HCT116 (cell line): ENCODE data around the gene FIZ1.

ENCODE experiments used
- EZH2phosphoT487 ChIP-seq: fragments of 200-600 bp; IDR thresholded peaks from 2 replicates; pipeline ENCODE4 v1.6.1; 2018; ENCODE audit warnings: antibody characterized with exemption, borderline replicate concordance
- FOSL1 ChIP-seq: IDR thresholded peaks from 2 replicates; pipeline ENCODE4 v1.6.1; 2012; ENCODE audit warnings: low read depth
- MAX ChIP-seq: IDR thresholded peaks from 2 replicates; pipeline ENCODE4 v1.6.1; 2012
- POLR2A ChIP-seq: IDR thresholded peaks from 2 replicates; pipeline ENCODE4 v1.7.0; 2011; ENCODE audit warnings: borderline replicate concordance; ENCODE audit not compliant: insufficient read depth, insufficient read length; ENCODE audit errors: extremely low read depth
- POLR2AphosphoS5 ChIP-seq: IDR thresholded peaks from 2 replicates; pipeline ENCODE4 v1.6.1; 2011; ENCODE audit warnings: mild to moderate bottlenecking, low read depth, low read length, moderate library complexity
- YY1 ChIP-seq: IDR thresholded peaks from 2 replicates; pipeline ENCODE4 v1.6.1; 2011; ENCODE audit warnings: low read length, low read depth, moderate library complexity, mild to moderate bottlenecking; ENCODE audit not compliant: insufficient replicate concordance; ENCODE audit errors: extremely low read depth
- TF ChIP-seq, protein P1 (sequence below), 3 experiments: fragments of 200-600 bp in 1 of 3; sonication (generic) in 1 of 3; IDR thresholded peaks in 2 of 3; conservative IDR thresholded peaks in 1 of 3; 2 replicates each; pipeline ENCODE4 v1.5.1; 2012 to 2017; ENCODE audit warnings: low read depth in 2 of 3, low read length in 2 of 3, antibody characterized with exemption in 1 of 3, borderline replicate concordance in 1 of 3, control low read depth in 1 of 3, mild to moderate bottlenecking in 1 of 3, mixed read lengths in 1 of 3, mixed run types in 1 of 3, moderate library complexity in 1 of 3; ENCODE audit not compliant: insufficient read depth in 1 of 3

DNA sequence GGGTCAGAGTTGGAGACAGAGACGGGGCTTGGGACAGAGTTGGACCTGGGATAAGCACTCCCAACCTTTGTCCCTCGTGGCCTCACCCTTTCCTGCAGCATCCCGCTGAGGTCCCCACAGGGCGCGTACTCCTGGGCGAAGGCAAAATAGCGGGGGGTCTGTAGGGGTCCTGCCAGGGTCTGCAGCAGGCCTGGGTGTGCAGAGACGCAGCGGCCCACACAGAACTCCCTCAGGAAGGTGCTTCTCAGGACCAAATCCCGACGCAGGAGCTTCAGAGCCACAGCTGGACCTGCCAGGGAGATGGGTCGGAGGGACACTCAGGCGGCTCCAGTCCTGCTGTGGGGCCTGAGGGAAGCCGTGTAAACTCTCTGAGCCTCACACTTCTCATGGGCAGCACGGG, 55.3 kb downstream of the FIZ1 start:
- TF ChIP-seq, protein P1, sequence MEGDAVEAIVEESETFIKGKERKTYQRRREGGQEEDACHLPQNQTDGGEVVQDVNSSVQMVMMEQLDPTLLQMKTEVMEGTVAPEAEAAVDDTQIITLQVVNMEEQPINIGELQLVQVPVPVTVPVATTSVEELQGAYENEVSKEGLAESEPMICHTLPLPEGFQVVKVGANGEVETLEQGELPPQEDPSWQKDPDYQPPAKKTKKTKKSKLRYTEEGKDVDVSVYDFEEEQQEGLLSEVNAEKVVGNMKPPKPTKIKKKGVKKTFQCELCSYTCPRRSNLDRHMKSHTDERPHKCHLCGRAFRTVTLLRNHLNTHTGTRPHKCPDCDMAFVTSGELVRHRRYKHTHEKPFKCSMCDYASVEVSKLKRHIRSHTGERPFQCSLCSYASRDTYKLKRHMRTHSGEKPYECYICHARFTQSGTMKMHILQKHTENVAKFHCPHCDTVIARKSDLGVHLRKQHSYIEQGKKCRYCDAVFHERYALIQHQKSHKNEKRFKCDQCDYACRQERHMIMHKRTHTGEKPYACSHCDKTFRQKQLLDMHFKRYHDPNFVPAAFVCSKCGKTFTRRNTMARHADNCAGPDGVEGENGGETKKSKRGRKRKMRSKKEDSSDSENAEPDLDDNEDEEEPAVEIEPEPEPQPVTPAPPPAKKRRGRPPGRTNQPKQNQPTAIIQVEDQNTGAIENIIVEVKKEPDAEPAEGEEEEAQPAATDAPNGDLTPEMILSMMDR (IDR thresholded peaks at IDR 0.05 in 2 of 3, conservative IDR thresholded peaks at IDR 0.05 in 1 of 3; ENCODE audit: borderline replicate concordance in 1 of 3, insufficient read depth in 1 of 3, low read depth in 2 of 3, low read length in 2 of 3), result no peak
- no peak for TF ChIP-seq MAX
- TF ChIP-seq YY1, result no peak
- TF ChIP-seq POLR2A, result no peak
- no peak for TF ChIP-seq POLR2AphosphoS5
- TF ChIP-seq FOSL1, result no peak
- no peak for TF ChIP-seq EZH2phosphoT487
